GM18861 (cell line): ENCODE results near the gene IER5.
A peak's percentile ranks its signal among the peaks of the same experiment; 100 is the strongest.

ENCODE experiments used
- ATAC-seq: cut with Tn5 transposase; IDR thresholded peaks from one replicate; pipeline ENCODE4 v1.9.1; 2021; ENCODE audit not compliant: unreplicated experiment

Gene IER5

DNA sequence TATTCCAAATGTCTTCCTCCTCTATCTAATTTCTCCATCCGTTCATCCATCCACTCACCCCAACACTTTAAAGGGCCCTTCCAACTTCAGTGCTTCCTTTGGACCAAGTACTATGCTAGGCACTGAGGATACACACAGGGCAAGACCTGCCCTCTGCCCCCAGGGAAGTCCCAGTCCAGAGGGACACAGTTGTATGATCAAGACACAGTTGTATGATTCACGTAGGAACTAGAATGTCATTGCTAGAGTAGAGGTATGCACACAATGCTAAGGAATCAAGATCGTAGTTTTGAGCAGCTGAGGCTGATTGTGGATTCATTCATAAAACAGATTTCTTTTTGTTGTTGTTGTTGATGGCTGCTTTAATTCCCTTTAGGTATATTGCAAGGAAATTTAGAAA, 11.6 kb upstream of the IER5 start:
- ATAC-seq: no peak

DNA sequence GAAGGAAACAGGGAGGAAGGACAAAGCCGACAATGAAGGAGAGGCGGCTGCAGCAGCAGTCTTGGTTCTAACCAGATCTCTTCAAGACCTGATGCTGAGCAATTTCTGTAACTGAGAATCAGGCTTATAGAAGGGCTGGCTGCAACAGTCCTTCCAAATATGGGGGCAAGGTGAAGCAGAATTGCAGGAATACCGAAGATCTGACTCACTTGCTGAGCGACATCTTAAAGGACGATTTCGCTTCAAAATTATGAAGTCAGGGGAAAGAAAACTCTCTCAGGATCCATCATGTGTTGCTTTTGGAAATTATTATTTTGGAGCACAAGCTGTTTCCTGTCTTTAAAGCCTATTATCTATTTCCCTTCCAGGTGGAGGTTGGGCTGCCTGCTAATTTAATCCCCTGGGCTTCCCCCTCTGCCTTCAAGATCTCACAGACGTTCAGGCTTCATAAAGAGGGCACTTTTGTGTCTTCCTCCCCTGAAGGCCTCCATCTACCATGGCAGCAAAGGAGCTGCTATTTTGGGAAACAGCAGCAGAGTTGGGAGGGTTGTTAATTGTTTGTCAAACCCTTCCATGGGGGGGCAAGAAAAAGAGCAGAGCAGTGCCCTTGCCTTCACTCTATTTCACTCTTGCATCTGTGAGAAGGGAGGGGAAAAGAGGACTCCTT, 10.8 kb upstream of the IER5 start:
- ATAC-seq: no peak

DNA sequence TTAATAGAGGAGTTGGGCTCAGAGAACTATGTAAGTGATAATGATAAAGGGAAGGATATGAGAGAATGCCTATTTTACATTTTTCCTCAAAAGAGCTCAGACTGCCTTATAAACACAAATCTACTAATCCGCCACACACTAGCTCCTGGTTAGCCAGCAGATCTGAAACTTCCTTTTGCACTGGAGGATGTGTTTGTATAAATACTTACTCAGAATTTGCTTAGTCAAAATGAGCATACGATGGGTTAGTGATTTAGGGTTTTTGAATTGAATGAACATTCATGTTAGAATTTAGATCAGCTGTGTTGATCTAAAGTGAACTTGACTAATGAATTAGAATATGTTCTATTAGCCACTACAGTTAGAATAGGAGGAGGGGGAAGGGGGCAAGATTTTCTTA, 9.1 kb upstream of the IER5 start:
- ATAC-seq: peak; percentile 36

DNA sequence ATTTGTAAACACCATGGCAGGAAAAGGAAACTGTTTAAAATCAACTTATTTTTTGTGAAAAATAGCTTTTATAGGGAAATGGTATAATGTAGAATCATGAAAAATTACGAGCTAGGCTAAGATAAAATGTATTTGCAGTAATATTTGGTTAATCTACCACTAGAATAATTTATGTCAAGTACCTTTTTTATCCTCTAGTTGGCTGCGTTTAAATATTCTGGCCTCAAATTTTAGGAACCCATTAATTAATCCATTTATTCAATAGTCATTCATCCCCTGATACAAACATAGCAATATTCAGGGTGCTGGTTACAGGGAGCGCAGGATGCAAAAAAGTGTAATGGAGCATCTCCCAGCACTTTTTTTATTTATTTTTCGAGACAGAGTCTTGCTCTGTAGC, 8.6 kb upstream of the IER5 start:
- ATAC-seq: no peak

- ATAC-seq: no peak
These were observed 7.9 kb upstream of the IER5 start for GRCh38 chr1:181080556-181080955.

GRCh38 chr1:181081395-181081794, 7.1 kb upstream of the IER5 start:
- ATAC-seq: no peak

DNA sequence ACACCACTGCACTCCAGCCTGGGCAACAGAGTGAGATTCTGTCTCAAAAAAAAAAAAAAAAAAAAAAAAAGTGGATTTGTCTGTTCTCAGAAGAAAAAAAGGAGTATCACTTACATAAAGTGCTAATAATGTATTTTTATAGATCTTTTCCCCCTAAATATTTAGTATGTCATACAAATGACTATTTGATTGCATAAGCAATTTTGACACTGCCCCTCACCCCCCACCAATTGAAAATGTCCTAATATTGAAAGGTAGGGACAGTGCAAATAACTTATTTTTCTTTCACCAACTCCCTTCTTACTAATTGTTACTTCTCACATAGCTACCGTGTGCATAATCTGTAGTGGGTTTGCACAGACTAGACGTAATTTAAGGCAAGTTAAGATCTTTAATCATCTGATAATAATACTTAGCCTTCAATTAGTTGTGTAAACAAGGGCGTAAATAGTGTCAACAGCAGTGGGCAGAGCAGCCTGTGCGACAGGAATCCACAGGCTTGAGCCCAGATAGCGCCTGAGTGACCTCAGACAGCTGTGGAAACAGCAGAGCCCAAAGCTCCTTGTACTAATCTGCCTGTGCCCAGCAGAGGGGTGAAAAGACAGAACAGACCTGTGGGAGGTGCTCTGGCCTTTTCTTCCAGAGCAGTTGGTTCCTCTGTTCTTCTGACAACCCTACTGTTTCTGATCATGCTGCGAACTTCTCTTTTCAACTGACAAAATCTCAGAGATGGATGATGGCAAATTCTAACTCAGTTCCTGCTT, 4.5 kb upstream of the IER5 start:
- ATAC-seq: peak; percentile 34

- ATAC-seq: no peak
These were observed 3.9 kb upstream of the IER5 start for GRCh38 chr1:181084606-181084969.

- ATAC-seq: no peak
These were observed 2.4 kb upstream of the IER5 start for GRCh38 chr1:181086091-181086490.

DNA sequence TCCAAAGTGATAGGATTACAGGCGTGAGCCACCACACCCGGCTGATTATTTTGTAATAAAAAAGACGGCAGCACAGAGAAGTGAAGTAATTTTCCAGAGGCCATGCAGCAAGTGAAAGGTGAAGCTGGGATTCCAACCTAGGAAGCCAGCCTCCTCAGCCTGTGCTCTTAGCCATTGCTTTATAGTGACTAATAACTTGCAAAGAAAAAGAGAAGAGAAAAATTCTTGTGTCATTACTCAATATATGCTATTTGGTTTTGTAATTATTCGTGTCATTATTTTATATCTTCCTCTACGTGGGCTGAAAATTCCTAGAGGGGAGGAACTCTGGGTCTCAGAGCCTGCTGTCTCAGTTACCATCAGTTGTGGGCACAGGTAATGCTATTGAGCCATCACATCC, 1.6 kb upstream of the IER5 start:
- no peak for ATAC-seq

DNA sequence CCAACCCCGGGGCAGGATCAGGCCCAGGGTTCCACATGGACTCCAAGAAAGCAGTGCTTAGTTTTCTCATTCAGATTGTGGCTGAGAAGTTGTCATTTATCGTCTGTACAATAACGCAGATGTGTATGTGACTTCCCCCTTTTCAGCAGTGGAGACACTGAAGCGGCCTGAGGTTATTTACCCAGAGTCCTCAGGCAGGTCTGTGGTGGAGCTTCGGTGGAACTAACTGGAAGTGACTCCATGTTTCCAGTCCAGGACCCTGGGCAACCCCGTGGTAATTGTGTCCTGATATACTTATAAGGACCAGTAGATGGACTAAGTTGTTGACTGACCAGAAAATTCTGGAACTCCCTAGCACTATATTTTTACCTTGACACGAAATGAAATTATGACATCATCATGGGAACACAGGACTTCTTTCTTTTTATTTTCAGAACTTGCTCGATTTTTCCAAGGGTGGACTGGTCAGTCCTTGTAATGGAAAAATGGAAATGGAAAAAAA, 1.0 kb upstream of the IER5 start:
- no peak for ATAC-seq

DNA sequence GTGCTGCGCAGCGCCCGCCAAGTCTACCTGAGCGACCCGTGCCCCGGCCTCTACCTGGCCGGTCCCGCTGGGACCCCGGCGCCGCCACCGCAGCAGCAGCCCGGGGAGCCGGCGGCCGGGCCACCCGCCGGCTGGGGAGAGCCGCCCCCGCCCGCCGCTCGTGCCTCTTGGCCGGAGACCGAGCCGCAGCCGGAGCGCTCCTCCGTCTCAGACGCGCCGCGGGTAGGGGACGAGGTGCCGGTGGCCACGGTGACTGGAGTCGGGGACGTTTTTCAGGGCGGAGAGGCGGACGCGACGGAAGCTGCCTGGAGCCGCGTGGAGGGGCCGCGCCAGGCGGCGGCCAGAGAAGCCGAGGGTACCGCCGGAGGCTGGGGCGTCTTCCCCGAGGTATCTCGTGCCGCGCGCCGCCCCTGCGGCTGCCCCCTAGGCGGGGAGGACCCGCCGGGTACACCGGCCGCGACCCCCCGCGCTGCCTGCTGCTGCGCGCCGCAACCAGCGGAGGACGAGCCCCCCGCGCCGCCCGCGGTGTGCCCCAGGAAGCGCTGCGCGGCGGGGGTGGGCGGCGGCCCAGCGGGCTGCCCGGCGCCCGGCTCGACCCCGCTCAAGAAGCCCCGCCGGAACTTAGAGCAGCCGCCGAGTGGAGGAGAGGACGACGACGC, 646 bp downstream of the IER5 start:
- no peak for ATAC-seq

GRCh38 chr1:181089676-181090544, 1.4 kb downstream of the IER5 start:
- peak; percentile 23 for ATAC-seq

DNA sequence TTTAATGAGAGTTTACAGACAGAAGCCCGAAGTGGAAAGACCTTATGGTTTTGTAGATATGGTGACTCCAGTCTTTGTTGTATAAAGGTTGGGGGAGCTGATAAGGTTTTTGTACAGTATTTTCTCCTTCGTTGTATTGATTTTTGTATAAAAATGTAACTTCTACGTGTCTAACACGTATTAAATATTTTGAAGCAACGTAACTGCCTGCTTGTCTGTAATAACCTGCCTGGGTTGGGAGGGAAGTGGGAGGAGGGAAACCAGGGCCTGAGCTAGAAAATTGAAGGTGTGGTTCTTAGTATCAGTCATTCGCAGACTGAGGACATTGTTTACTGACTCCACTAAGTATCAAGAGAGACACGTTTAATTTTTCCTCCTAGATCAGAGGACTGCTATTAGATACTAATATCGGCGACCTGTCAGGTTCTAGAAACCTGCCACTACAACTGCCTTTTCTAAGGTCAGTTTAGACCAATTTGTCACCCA, 2.2 kb downstream of the IER5 start:
- ATAC-seq: no peak

- ATAC-seq: no peak
These were observed 3.0 kb downstream of the IER5 start for GRCh38 chr1:181091309-181092040.

DNA sequence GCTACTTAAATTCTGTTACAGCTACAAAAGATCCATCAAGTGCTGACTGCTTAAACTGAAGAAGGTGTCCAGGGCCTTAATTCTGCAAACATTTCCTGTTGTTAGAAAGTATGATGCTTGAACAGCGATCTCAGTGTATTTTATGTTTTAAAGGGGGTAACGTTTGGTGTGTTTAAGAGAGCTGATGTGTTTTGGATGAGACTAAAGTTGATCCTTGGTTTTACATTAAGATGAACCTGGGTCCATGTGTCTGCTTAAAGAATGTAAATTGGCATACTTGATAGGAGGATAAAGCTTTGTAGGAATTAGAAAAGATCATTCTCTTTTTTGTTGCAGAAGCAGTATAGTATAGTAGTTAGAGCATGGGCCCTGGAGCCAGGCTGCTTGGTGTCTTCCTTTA, 3.6 kb downstream of the IER5 start:
- no peak for ATAC-seq

GRCh38 chr1:181092883-181093458, 4.5 kb downstream of the IER5 start:
- ATAC-seq: no peak

GRCh38 chr1:181094416-181095212, 6.1 kb downstream of the IER5 start:
- ATAC-seq: no peak

DNA sequence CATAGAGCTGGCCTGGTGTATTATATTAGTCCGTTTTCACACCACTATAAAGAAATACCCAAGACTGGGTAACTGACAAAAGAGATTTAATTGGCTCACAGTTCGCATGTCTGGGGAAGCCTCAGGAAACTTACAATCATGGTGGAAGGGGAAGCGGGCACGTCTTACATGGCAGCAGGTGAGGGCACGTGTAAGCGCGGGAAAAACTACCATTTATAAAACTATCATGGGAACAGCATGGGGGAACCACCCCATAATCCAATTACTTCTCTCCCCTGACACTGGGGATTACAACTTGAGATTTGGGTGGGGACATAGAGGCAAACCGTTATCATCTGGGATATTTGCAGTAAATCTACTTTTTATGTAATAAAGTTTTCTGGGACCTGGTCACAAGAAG, 6.8 kb downstream of the IER5 start:
- no peak for ATAC-seq
